Mucosa of descending colon (tissue), 3 donors: ENCODE measurements around the gene LLCFC1. TPM values are rescaled to one million over a fixed set of nuclear protein-coding genes. Genes with fewer than 3 reads are reported as not detected.

Experiments used
- ATAC-seq: fragments of 200-7000 bp; cut with Tn5 transposase; one replicate; pipeline ENCODE4 v1.9.1; 2020; ENCODE audit warnings: mild to moderate bottlenecking, moderate library complexity
- DNase-seq, 3 donors: peaks; one replicate each; pipeline ENCODE4 v3.0.0-alpha.2; 2020
- H3K36me3 ChIP-seq: fragments of 200-600 bp; one replicate; pipeline ENCODE4 v1.8.0; 2021; ENCODE audit warnings: low read depth, mild to moderate bottlenecking
- H3K4me1 ChIP-seq: fragments of 200-600 bp; one replicate; pipeline ENCODE4 v1.8.0; 2021; ENCODE audit warnings: low read depth, mild to moderate bottlenecking
- H3K4me3 ChIP-seq: fragments of 200-600 bp; one replicate; pipeline ENCODE4 v1.8.0; 2021; ENCODE audit warnings: mild to moderate bottlenecking
- H3K9me3 ChIP-seq: fragments of 200-600 bp; one replicate; pipeline ENCODE4 v1.8.0; 2021; ENCODE audit warnings: mild to moderate bottlenecking
- CTCF ChIP-seq: fragments of 200-600 bp; IDR thresholded peaks from one replicate; pipeline ENCODE4 v1.8.0; 2022; ENCODE audit warnings: antibody characterized with exemption, mild to moderate bottlenecking
- intact Hi-C, 2 donors: fragments of 100-400 bp; cut with DNase I in 1 of 2; cut with micrococcal nuclease in 1 of 2; formaldehyde crosslinking; loops; one replicate each; pipeline versions ENCODE4 v1.11.0 to v1.11.1; 2022; cut with DNase I, micrococcal nuclease
- total RNA-seq, 3 donors: library from RNA; stranded (reverse); fragmentation: NEBNext Ultra II Directional in 2 of 3; extraction: Animal tissue kit (Norgen Biotek cat#: 25700) in 2 of 3; gene quantifications; one replicate each; pipeline versions ENCODE4 v1.2.1 to v1.2.4, GENCODE V29; 2021 to 2023
- donor health status: DM: no; HTN: no; CAD: no; lungs with moderate emphysema.
- donor health status: DM: no; HTN: no; CAD: no.
- donor health status: DM: no; HTN: yes; CAD: no.

The LLCFC1 gene
- total RNA-seq, 3 donors from 2014 or later = not detected

- no peak overlapping the region for H3K4me3 ChIP-seq
- no peak for TF ChIP-seq CTCF
- intact Hi-C loops = no loop called here
- no peaks in the 10 kb centered on the region for H3K9me3 ChIP-seq
- ATAC-seq (no peak), DNase-seq (no peak)
- H3K4me1 ChIP-seq = no peaks in the 10 kb centered on the region
- no peaks in the 10 kb centered on the region for H3K36me3 ChIP-seq
Measured at GRCh38 chr7:142943706-142944268, 4.5 kb downstream of the LLCFC1 start.

- ATAC-seq = no peak
- no peak for DNase-seq
- Histone ChIP-seq H3K4me1 (no peaks in the 10 kb centered on the region), H3K9me3 (no peaks in the 10 kb centered on the region), H3K36me3 (no peaks in the 10 kb centered on the region), H3K4me3 (no peak overlapping the region)
- intact Hi-C loops = no loop called here
- no peak for TF ChIP-seq CTCF
Measured at GRCh38 chr7:142945001-142945400, 5.7 kb downstream of the LLCFC1 start.

- TF ChIP-seq CTCF = no peak
- ATAC-seq (no peak), DNase-seq (no peak)
- Histone ChIP-seq H3K9me3 (no peaks in the 10 kb centered on the region), H3K4me3 (no peak overlapping the region), H3K4me1 (no peaks in the 10 kb centered on the region), H3K36me3 (no peaks in the 10 kb centered on the region)
- intact Hi-C loops = no loop called here
Measured at GRCh38 chr7:142948603-142949002, 9.3 kb downstream of the LLCFC1 start.

GRCh38 chr7:142950235-142950634 lies 11.0 kb downstream of the LLCFC1 start:
- no peak overlapping the region for H3K4me3 ChIP-seq
- no peak for TF ChIP-seq CTCF
- no peaks in the 10 kb centered on the region for H3K4me1 ChIP-seq
- no peak for ATAC-seq
- no peaks in the 10 kb centered on the region for H3K36me3 ChIP-seq
- intact Hi-C loops = no loop called here
- peaks cover 6% of the 10 kb centered on the region for H3K9me3 ChIP-seq
- no peak for DNase-seq

- intact Hi-C loops = no loop called here
- no peaks in the 10 kb centered on the region for H3K36me3 ChIP-seq
- no peak for ATAC-seq
Measured at GRCh38 chr7:142954680-142955268, 15.5 kb downstream of the LLCFC1 start.

More at GRCh38 chr7:142954680-142955268, 15.5 kb downstream of the LLCFC1 start:
- peaks cover 8% of the 10 kb centered on the region for H3K9me3 ChIP-seq
- TF ChIP-seq CTCF = no peak
- no peaks in the 10 kb centered on the region for H3K4me1 ChIP-seq
- no peak for DNase-seq
- no peak overlapping the region for H3K4me3 ChIP-seq
